GM12873 (cell line): ENCODE data around the gene TPO.

Source experiments
- TF ChIP-seq, protein P1 (sequence below): IDR thresholded peaks from 2 replicates; pipeline ENCODE4 v1.5.1; 2012; ENCODE audit warnings: low read depth, mild to moderate bottlenecking, moderate library complexity, low read length, control low read depth; ENCODE audit not compliant: insufficient read depth; ENCODE audit errors: missing control alignments

The TPO gene

GRCh38 chr2:1398191-1398590, 15.1 kb upstream of the TPO start:
- TF ChIP-seq, protein P1, sequence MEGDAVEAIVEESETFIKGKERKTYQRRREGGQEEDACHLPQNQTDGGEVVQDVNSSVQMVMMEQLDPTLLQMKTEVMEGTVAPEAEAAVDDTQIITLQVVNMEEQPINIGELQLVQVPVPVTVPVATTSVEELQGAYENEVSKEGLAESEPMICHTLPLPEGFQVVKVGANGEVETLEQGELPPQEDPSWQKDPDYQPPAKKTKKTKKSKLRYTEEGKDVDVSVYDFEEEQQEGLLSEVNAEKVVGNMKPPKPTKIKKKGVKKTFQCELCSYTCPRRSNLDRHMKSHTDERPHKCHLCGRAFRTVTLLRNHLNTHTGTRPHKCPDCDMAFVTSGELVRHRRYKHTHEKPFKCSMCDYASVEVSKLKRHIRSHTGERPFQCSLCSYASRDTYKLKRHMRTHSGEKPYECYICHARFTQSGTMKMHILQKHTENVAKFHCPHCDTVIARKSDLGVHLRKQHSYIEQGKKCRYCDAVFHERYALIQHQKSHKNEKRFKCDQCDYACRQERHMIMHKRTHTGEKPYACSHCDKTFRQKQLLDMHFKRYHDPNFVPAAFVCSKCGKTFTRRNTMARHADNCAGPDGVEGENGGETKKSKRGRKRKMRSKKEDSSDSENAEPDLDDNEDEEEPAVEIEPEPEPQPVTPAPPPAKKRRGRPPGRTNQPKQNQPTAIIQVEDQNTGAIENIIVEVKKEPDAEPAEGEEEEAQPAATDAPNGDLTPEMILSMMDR = no peak

DNA sequence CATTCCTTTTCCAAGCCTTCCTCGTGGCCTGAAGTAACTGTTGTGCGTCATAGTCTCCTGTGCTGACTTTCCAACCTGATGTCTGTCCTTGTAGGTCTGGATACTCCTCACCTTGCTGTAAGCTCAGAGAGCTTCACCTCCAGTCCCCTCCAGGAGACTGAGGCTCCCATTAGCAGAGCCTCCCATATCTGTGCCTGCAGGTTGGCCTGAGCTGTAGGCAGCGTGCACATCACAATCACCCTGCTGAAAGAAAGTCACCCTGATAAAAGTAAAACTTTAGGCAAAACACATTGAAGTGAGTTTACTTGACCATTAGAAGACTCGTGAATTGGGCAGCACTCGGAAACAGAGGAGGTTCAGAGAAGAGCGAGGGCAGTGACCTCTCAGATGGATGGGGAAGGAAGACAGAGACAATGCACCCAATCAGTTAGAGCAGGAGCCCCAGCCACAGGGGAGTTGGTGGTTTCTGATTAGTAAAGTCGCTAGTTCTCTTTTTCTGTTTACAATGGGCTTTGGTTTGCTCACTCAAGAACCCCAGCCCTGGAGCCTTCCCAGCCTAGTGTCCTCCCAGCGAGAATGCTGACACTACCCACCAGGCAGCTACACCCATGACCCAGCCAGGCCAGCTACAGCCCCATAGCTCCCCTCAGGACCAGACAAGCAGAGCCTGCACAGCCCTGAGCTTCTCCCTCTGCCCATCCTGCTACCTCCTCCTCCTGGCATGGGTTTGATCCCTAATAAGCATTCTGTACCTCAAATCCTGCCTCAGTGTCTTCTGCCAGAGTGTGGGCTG, 12.1 kb upstream of the TPO start:
- TF ChIP-seq, protein P1 = no peak

- TF ChIP-seq, protein P1 = no peak
These were observed 11.2 kb upstream of the TPO start for GRCh38 chr2:1402064-1402463.

- TF ChIP-seq, protein P1 = no peak
These were observed 9.7 kb upstream of the TPO start for GRCh38 chr2:1403565-1403964.

- TF ChIP-seq, protein P1 = no peak
These were observed 8.1 kb upstream of the TPO start for GRCh38 chr2:1405124-1405523.

GRCh38 chr2:1405967-1406366, 7.3 kb upstream of the TPO start:
- TF ChIP-seq, protein P1 = no peak

GRCh38 chr2:1406434-1406833, 6.8 kb upstream of the TPO start:
- TF ChIP-seq, protein P1 = no peak
